Fibroblast of skin of back (primary cell): ENCODE measurements around the gene HIVEP2.

Experiments
- DNase-seq: peaks from one replicate; pipeline ENCODE4 v3.0.0-alpha.2; 2013

The HIVEP2 gene

DNA sequence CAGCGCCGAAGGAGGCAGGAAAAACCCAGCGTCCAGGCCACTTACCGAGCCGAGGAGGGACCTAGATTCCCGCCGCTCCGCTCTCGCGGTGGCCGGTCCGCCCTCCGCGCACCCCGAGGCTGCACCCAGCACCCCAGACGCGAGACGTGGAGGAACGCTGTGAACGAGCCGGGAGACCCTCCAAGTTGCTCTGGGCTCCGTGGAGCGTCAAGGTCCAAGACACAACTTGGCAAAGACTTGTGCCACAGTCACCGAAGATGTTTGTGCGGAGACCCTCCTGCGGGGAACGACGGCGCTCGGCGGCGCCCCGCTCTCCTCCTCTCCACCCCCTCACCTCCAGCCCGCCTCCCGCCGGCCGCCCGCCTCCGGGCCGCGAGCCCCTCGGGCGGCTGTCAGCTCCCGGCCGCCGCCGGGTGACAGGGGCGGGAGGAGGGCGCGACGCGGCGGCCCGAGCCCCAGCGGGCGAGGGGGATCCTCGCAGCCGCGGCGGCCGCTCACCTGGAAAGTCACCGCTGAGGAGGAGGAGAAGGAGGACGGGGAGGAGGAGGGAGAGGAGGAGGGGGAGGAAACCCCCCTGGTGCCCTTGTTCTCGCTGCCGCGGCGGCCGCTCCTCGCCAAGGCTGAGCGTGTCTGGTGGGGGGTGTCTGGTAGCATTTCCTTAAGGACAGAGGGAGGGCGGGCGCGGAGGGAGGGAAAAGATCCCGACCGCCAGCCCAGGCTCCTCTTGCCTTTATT, 637 bp upstream of the HIVEP2 start:
- DNase-seq = no peak

DNA sequence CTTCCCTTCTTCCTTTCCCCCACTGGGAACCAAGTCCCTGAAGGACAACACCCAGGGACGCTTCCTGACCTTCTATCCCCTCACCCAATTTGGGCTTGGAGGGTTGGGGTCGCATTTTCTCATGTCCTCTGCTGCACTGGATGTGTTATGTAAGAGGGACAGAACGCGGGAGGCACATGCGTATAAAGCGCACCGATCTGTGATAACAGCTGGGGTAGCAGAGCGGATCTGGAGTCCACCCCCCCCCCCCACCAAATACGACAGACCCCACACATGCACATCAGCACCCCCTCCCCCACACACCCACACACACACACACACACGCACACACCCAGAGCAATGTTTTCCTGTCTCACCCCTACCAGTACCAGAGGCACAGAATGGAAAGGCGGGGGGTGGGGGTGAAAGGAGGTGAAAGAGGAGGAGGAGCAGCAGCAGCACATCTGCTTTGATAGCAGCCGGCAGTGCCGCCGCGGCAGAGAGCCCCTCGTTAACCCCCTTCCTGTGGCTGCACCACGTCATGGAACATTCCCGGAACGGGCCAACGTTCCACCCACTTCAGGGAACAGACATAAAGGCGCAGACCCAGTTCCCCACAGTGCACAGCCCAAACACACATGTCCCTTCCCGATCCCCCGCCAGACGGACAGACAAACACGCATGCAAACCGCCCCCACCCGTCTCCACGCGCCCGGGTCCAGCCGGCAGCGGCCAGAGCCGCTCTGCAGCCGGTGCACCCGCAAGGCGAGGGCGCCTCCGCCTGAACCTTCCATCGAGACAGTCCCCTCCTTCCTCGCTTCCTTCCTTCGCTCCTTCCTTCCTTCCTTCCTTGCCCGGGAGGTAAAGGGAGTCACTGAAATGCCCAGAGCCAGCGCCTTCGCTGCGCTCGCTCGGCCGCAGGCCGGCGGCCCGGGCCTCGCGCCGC, 590 bp downstream of the HIVEP2 start:
- DNase-seq = peak; percentile 85

DNA sequence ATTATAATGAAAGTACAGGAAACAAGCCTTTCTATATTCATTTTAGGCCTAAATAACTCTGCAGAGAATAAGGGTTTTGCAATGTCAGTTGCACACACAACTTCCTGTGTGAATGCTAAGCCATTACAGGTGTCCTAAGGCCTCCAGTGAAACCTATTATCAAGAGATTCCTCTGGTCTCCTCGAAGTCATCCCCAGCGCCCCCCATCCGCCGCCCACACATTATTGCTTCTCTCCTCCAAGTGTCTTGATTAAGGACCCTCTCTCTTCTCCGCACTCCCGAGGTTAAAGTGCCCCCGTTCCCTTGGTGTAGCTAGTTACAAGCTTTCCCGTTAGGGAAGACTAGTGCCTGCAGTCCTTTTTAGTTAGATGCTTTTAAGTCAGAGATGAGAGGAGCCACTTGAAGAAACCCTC, 1.3 kb downstream of the HIVEP2 start:
- no peak for DNase-seq

DNA sequence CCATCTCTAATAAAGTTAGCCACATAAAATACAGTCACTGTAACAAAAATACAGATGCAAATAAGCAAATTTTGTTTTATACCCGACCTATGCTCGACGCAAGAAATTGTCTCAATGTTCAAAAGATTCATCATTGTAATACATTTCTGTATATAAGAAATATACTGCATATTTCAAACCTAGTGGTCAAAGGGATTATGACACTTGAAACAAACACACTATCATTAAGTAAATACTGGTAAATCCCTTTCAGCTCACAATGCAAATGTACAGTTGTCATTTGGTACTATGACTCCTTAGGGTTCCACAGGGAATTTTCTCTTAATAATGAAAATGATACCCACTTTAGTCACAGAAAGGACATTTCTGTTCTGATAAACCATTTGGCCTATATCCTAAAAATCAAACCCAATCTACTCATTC, 2.2 kb downstream of the HIVEP2 start:
- DNase-seq = peak; percentile 72

DNA sequence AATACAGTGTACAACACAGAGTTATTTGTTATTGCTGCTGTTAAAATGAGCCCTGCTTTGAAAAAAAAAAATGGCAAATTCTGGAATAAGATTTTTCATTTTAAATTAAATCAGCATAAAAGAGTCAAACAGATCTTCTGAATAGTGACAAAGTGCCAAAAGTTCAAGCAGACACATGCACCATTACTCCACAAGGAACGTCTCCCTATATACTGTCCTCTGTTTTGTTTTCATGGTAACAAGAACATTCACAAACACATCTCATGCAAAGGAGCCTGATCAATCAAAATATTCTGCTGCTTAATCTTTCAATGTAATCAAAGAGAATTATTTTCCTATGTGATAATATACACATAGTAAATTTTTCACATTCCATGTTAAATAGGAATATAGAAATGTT, 2.7 kb downstream of the HIVEP2 start:
- DNase-seq = no peak

DNA sequence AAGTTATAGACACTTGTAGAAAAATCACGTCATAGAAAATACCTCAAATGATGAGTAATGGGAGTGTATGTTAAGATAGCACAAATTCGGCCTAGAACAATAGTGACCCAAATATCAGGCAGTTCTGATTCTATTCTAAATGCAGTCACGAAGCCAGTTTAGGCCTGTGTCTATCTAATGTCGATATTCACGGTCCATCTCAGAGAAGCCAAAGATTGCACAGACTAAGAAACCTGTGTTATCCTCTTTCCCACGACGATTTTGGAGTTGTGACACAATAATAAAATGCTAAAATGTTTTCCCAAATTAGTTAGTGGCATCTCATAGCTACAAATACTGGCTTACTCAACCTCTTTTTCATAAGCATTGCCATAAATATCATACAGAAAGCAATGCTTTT, 4.0 kb downstream of the HIVEP2 start:
- DNase-seq = no peak

DNA sequence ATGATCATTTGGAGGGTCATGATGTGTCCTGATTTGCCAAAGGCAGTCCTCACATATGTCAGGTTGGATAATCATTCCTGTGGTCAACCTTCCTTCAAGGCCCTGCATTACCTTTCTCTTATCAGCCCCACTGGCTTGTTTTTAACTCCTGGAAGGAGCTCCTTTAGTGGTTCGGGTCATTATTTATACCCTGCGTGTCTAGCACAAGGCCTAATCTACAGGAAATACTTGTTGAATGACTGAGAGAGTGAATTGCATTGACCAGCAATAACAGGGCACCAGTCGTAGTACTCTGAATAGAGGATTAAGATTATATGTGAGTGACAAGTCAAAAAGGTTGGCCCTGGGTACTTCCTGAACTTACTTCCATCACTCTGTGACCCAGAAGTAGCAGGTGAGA, 4.5 kb downstream of the HIVEP2 start:
- DNase-seq = peak; percentile 64

DNA sequence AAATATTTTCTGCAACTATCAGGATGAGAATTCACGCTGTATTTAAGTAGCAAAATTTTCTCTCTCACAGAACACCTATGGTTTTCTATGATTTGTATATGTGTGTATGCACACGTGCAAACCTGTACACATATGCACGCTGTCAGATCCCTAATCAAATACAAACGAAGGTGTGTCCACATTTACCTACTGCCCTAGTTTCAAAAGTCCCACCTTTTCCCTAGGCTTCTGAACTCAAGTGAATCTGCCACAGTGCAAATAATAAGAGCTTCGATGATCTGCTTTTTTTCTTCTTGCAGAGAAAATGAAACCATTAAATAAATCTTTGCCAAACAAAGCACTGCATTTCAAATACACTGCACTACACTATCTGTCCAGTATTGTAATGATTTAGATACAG, 6.5 kb downstream of the HIVEP2 start:
- DNase-seq = no peak

DNA sequence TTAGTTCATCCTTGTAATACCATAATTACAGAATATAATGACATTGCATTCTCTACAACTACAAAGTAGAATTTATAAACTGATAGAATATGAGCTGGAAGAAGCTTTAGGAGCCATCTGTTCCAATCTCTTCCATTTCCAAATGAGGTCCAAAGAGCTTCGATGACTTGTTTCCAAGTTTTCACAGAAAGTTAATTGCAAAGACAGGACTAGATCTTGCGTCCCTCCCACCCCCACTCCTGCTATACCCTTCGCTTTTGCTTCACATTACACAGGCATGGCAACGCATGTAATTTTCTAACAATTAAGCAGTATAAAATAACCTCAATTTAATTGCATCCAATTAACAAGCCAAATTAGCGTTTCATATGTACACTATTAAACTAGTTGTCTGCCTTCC, 7.0 kb downstream of the HIVEP2 start:
- no peak for DNase-seq

DNA sequence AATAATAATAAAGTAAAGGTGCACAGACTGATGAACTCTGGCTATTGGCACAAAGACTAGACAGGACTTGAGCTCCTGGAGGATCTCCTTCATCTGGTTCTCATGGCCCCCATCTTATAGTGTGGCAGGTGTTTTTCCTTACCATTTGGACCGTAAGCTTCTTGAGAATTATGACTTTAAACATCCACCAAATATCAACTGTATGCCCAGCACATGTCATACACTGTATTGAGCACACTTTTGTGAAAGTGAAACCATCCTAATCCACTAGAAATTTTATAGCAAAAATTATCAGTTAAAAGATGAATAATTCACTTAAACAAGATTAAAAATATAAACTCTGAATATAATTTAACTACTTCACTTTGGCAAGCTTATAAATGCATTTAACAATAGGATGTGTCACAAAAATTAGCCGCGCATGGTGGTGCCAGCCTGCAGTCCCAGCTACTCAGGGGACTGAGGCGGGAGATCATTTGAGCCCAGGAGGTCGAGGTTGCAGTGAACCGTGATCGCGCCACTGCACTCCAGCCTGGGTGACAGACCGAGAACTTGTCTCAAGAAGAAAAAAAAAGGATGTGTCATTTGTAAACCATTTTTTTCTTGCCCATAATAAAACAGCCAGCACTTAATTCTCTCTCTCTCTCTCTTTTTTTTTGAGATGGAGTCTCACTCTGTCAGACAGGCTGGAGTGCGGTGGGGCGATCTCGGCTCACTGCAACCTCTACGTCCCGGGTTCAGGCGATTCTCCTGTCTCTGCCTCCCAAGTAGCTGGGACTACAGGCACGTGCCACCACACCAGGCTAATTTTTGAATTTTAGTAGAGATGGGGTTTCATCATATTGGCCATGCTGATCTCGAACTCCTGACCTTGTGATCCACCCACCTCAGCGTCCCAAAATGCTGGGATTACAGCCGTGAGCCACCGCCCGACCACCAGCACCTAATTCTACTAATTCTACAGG, 9.1 kb downstream of the HIVEP2 start:
- no peak for DNase-seq

DNA sequence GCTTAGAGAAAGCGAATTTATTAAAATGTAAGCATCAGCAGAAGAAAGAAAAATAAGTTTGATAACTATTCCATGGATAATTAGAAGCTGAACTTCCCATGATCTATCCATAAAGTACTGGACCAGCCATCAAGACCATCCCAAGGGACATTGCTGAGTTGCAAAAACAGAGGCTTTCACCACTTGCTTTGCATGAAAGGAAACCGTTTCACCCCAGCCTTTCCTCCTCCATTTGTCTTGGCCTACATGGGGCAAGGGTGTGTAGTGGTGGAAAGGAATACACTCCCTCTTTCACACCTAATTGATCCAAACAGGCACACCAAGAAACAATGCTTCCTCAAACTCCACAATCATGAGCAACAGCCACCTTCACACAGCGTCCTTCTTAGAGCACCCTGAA, 10.4 kb downstream of the HIVEP2 start:
- DNase-seq = no peak

DNA sequence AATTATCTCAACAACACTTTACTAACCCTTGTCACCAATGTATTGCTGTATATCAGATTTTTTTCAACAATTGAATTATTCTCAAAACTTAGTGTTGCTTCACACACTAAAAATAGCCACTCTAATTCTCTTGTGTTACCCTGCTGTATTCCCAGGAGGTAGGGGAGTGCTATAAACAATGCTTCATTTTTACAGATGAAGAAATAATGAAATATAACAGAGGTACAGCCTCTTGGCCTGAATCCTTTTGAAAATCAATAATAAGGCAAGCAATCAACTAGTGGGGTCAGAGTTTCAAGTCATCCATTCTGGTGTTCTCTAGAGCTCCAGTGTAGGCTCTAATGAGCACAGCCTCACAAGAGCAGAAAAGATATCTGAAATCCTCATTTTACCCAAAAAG, 10.9 kb downstream of the HIVEP2 start:
- no peak for DNase-seq

DNA sequence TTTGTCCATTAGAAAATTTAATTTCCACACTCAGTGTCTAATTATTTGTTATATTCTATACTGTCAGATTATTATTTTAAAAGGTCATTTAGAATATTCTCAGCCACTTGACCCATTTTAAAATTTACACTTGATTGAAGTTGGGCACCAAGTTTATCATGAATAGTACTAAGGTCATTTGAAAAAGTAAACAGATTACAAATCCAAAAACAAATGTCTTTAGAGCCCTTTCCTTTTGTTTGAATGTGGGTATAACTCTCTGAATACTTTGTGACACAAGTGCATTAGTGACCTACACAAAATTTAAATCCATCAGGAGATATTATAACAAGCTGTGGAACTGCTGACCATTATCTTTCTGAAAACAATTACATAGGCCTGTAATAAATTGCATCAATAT, 11.3 kb downstream of the HIVEP2 start:
- DNase-seq = no peak

DNA sequence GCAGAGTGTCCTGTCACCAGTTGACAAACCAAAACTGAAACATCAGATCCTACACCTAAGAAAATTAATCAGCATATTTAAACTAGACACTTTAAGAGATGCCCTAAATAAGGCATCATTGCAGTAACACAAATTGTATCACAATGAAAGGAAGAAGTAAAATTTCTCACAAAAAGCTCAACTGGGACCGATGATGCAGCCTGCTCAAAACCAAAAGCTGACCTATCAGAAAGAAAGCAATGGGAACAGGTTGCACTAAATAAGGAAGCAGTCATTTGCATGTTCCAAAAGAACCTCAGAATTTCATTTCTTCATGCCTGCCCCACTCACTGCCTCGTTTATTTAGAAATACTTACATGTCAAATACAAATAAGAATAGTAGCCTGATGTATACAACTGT, 12.1 kb downstream of the HIVEP2 start:
- no peak for DNase-seq

DNA sequence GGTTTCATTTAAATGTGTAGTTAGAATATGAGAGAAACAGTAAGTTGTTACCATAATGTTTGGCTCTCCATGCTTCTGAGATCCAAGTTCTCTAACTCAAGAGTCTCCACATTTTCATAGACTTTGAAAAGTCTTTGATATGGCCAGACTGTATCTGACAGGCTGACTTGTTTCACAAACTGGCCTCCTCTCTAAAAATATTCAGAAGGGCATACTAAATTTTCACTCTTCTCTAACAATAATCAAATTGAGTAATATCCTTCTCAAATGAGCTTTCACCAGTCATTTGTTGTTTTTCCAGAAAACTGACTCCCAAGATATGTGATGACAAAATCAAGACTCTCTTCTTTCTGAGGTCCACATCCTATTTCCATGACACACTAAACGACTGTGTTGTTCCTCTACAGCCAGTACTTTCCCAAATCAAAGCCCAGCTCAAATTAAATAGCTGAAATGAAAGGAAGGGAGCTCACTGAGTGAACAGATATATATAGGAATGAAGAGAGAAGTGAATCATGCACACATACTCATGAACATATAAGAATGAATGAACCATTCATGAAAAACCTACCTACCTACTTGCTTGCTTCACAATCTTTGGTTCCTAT, 15.1 kb downstream of the HIVEP2 start:
- peak; percentile 71 for DNase-seq

DNA sequence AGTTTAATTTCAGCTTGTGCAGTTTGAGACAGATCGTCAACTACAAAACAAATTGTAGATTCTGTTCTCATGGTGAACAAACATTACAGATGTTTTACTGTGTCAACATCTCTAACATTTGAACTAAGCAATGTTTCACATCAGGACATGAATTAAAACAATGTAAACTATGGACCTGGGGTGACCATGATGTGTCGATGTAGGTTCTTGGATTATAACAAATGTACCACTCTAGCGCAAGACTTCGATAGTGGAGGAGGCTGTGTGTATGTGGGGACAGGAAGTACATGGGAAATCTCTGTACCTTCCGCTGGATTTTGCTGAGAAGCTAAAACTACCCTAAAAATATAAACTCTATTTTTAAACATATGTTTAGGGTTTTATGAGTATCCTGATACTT, 17.1 kb downstream of the HIVEP2 start:
- no peak for DNase-seq

DNA sequence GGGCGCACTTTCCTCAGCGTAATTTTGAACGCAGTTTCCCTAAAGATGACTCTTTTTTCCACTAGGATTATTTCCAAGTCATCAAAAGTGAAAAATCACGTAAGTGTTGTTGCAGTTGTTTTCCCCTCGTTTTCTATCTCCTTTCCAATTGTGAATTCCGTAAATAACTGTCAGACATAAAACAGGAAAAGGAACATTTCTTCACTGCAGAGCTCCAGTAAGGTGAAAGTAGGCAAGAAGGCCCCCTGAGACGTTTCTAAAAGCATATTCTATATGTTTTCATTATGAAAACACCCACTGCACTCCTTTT, 17.8 kb downstream of the HIVEP2 start:
- no peak for DNase-seq

DNA sequence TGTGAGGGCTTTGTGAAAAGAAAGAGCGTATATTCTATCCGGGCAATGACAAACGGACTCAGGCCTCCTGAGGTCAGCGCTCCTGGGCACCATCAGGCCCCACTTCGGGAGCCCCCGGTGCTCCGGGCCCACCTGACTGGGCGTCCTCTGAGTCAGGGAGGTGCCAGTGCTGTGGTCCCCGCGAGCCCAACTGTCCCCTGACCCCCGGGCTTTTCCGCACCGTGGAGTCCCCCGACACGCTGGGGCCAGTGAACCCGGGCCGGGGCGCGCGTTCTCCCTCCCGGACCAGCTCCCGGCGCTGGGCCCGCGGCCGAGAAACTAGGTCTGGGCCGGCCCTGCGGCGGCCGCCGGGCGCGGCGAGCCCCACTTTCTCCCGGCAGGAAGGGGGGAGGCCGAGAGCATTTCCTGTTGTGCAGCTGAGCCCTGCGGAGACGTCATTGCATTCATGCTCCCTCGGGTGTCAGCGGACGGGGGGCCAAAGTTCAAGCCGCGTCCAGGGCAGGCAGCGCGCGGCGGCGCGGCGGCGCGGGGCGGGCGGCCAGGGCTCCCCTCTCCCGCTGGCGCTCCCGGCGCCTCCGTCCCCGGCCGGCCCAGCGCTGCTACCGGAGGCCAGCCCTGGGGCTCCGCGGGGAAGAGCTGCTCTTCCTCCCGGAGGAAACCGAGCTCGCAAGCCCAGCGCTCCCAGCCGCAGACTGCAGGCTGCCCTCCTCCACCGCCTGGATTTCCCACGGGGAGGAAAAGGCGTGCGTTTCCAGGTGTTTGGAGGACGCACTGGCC, 18.3 kb downstream of the HIVEP2 start:
- DNase-seq = peak; percentile 75

DNA sequence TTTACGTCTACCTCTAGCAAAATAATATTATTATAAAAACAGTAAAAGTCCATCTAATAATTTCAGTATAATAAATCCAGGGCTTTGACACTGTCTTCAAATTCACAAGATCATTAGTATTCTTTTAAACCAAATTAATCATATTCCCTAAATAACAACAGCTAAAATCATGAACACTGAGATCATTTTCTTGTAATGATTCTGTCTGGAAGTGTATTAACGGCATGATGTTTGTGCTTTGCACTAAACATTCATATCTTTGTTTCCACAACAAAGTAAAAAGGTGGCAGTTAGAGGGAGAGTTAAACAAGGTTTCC, 18.8 kb downstream of the HIVEP2 start:
- DNase-seq = no peak

DNA sequence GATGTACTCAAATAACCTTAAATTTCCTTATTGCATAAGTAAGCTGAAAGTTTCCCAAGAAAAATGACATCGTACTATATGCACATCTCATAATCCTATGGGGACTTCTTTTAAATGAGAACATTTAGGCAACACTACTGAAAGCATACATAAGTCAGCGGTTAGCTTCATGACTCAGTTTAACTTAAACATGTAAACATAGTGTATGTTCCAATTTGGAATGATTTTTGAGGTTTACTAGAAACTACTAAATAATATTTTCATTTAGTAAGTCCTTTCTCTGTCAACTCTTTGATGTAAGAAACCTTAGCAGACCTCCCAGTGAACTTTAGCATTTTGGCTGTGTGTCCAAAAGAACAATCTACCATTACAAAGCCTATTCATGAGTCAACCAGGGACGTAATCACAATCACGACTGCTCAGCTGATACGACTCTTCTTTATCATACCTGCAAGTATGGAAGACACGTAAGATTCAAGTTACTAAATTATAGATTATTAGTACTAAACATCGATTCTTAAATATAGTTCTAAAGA, 19.3 kb downstream of the HIVEP2 start:
- peak; percentile 27 for DNase-seq

DNA sequence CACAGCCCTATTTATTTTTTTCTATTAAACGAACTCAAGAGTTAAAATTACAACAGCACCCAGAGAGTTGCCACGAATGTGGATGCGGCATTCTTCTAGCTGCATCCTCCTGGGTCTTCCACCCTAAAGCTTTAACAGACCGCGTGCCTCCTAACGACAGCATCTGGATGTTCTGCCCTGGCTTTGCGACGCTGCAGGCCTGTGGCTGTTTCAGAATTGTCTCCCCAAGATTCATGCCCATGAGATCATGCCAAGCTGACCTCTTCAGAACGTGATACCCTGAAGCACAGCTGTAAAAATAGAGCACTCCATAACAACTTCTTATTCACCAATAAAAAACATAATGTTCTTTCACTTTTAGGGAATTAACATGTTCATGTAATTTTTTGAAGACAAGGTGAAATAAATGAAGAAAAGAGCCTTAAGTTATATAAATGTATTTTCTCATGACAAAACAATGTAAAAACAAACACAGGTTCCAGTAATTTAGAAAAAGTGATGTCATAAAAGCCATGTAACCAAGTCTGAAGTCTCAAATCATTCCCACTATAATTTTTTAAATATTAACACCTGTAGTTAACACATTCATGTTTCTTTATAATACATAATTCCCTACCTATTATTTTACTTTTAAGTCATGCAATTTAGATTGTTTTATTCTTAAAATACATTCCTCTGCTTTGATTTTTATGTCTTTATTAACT, 26.5 kb downstream of the HIVEP2 start:
- DNase-seq = no peak
